Kidney capillary endothelial cell (primary cell): ENCODE measurements around the gene GGCT.
A peak's percentile ranks its signal among the peaks of the same experiment; 100 is the strongest.

ENCODE experiments used
- DNase-seq: peaks from one replicate; pipeline ENCODE4 v3.0.0-alpha.2; 2018; ENCODE audit warnings: low spot score

Gene GGCT

DNA sequence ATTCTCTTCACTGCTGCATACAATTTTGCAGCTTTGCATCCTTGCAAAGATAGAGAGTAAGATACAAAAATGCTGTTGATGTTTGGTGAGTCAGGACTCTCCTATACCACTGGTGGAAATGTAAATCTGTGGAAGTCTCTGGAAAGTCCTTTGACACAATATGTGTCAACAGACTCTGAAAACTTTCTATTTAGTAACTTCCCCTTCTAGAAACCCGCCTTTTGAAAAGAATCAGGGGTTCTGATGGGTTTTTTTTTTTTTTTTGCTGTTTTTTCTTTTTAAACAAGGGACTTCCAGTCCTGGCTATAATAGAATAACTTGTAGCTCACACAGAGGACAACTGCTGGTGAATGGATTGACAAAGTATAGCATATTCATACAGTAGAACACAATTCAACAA lies 42.5 kb downstream of the GGCT start:
- DNase-seq = no peak

DNA sequence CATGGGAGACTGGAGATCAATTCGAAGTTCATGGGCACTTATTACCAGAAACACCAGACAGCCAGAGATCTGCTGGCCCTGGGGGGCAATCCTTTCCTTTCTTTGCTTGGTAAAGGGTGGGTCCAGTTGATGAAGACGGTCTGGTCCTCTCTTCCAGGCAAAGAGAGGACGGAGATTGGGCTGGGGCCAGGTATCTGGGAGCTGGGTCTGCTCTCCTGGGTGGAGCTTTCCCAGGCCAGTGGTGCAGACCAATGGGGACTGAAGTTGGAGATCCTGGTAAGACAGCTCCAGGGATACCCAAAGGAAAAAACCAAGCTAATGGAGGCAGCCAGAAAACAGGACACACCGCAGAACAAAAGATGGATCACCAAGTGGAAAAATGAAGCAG lies 44.4 kb downstream of the GGCT start:
- no peak for DNase-seq

DNA sequence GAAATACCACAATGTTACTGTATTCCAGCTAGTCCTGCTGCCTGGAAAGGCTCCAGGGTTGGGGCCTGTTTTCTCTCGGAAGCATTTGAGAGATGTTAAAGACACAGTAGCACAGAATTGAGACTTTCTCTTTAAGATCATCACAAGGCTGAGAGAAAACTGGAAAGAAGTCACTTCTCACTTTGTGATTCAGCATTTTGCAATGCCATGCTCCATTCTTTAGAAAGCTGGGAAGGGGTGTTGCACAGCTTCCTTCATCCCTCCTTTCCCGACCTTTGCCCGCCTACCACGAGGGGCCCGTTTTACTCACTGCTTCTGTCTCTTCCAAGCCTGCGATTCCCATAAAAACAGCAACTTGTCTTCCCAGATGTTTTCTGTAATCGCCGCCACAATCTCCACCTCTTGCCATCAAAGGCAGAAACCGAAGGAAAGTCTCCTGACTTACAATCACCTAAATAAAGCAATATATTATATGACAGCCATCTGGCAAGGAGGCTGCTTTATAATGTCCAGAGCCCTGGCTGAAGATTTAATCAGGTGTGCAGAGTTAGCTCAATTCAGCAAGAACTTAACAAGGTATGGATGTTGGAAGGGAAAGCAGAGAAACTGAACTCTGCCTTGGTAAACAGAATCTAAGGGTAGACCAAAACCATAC lies 44.9 kb downstream of the GGCT start:
- DNase-seq = no peak

DNA sequence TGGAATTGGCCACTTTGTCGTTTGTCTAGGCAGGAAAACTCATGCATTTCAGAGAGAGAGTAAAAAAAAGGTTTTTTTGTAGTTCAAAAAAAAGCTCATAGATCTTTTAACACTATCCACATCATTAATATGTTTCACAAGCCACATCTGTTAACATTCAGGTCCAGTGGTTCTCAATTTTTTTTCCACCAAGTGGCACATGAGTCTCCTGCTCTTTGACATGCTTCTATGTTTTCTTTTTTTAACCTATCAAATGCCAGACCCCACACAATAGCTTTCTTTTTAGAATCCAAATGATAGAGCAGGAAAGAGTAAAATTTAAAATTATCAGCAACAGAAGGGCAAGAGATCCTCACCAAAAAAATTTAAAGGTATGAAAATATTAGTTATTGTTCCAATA lies 46.3 kb downstream of the GGCT start:
- no peak for DNase-seq

- peak; percentile 52 for DNase-seq
Observed at GRCh38 chr7:30453921-30454320, 50.7 kb downstream of the GGCT start.

DNA sequence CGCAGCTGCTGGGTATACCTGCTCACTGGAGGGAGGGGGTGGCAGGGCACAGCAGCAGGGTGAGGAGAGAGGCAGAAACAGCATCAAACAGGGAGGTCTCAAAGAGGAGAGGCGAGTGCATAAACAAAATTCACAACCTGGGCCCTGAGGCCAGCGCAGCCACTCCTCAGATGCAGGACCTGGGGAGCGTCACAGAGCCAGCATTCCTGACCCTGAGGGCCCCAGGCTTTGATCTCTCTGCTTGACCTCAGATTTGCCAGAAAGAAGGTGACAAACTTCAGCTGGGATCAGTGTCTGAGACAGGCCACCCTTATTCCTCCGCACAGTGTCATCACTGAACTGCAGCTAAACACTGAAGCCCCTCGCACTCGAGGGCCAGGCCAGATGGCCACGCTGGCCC lies 51.6 kb downstream of the GGCT start:
- no peak for DNase-seq

DNA sequence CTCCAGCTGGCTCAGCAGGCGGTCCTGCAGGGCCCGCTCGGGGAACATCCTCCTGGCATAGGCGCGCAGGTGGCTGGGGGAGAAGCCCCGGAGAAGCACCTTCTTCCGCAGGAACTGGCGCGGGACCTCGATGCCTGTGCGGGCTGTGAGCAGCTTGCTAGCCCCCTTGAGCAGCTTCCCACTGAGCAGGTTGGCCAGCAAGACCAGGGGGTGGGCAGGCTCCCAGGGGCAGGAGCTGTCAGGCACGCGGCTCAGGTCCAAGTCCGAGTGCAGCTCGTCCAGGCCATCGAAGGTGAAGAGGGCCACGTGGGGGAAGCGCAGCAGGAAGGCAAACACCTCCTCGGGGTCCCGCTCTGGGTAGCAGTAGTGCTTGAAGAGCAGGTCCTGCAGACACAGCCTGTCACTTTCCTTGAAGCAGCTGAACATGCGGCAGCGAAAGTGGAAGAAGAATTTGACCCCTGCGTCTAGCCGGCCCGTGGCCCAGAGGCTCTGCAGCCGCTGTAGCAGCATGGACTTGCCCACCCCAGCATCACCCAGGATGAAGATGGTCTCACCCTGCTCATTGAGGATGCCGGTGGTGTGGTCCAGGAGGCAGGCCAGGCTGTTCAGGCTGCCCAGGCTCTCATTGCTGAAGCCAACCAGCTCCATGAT lies 52.2 kb downstream of the GGCT start:
- DNase-seq = no peak

- peak; percentile 69 for DNase-seq
Observed at GRCh38 chr7:30451539-30452279, 52.9 kb downstream of the GGCT start.

GRCh38 chr7:30450983-30451497 lies 53.6 kb downstream of the GGCT start:
- DNase-seq = no peak

GRCh38 chr7:30450240-30450982 lies 54.2 kb downstream of the GGCT start:
- DNase-seq = no peak

- DNase-seq = no peak
Observed at GRCh38 chr7:30448461-30449189, 56.0 kb downstream of the GGCT start.

- no peak for DNase-seq
Observed at GRCh38 chr7:30447466-30447865, 57.2 kb downstream of the GGCT start.
